HepG2 (cell line): ENCODE measurements around the gene CCDC97.

Experiments used
- KDM1A ChIP-seq: IDR thresholded peaks from 2 replicates; pipeline ENCODE4 v1.6.1; 2016; ENCODE audit warnings: missing compliant biosample characterization
- POLR2A ChIP-seq, 2 experiments: IDR thresholded peaks; 2 replicates each; pipeline ENCODE4 v1.6.1; 2011; ENCODE audit warnings: low read depth in 2 of 2, low read length in 2 of 2, mild to moderate bottlenecking in 1 of 2, moderate library complexity in 1 of 2; ENCODE audit not compliant: insufficient read depth in 1 of 2
- ZFYVE20 ChIP-seq: sonication (generic); formaldehyde crosslinking; IDR thresholded peaks from 2 replicates; pipeline ENCODE4 v1.8.0; 2023; ENCODE audit warnings: low read depth, mild to moderate bottlenecking, moderate library complexity, missing genetic modification reagents, borderline replicate concordance
- ZNF274 ChIP-seq: sonication (generic); formaldehyde crosslinking; IDR thresholded peaks from 2 replicates; pipeline ENCODE4 v1.5.1; 2020; ENCODE audit warnings: mild to moderate bottlenecking, missing genetic modification reagents

DNA sequence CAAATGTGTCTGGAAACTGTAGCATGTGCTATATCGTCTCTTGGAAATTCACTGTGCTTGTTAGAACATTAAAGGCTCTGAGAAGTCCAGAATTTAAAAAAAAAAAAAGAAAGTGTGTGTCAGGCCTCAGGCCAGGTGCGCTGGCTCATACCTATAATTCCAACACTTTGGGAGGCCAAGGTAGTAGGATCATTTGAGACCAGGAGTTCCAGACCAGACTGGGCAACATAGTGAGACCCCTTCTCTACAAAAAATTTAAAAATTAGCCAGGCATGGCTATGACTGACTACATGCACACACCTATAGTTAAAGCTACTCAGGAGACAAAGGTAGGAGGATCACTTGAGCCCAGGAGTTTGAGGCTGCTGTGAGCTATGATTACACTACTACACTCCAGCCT, 40.9 kb upstream of the CCDC97 start:
- TF ChIP-seq KDM1A (CRISPR knock-in tag): no peak
- no peak for TF ChIP-seq ZFYVE20
- no peak for TF ChIP-seq ZNF274 (CRISPR knock-in tag)
- no peak for TF ChIP-seq POLR2A (IDR thresholded peaks at IDR 0.05; ENCODE audit: insufficient read depth in 1 of 2, low read depth in 2 of 2, low read length in 2 of 2)
